ENCODE results near the gene SUCO.
A peak's percentile ranks its signal among the peaks of the same experiment; 100 is the strongest.
"Not testable (repeated sequence)": the region's sequence is repeated elsewhere in the genome, so short reads cannot be mapped to it uniquely, and the experiment has no call there.

SUCO gene

GRCh38 chr1:172561252-172561651 lies 28.3 kb downstream of the SUCO start:
- no peak for DNase-seq (ENCODE audit: low spot score)

- no peak for DNase-seq (ENCODE audit: low spot score)
Observed at GRCh38 chr1:172566196-172566997, 33.4 kb downstream of the SUCO start.

- no peak for DNase-seq (ENCODE audit: low spot score)
Observed at GRCh38 chr1:172567720-172568119, 34.8 kb downstream of the SUCO start.

DNA sequence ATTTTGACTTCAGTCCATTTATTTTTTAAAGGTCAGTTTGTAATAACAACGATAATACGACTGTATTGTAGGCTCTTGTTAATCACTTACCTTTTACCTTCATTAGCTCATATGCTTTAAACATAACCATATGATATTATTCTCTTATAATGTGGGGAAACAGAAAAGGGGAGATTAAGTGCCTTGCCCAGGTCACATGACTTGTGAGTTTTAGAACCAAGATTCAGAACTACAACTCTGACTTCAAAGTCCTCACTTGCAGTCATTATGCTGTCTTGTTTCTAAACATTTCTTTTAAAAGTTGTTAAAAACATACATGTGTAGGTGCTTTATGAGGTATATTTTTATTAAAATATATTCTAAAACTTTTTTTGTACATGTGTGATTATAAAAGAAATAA lies 41.1 kb downstream of the SUCO start:
- no peak for DNase-seq (ENCODE audit: low spot score)

GRCh38 chr1:172578586-172578985 lies 45.6 kb downstream of the SUCO start:
- DNase-seq (ENCODE audit: low spot score) = no peak

DNA sequence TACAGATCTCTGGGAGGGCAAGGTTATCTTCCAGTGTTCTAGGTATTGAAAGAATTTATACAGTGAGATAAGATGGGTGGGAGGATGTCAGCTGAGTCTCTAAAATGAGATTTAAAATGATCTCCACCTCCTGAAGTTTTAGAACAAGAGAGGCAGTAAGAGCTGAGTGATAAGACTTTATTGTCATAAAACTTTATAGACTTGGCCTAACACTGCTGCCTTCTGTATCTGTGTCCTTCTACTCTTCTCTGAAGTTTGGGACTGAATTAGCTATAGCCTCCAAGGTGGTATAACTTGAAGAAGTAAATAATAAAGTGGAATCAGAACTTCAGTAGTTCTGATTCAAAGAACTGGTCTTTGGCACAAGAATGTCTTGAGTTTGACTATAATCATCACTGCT lies 48.3 kb downstream of the SUCO start:
- DNase-seq (ENCODE audit: low spot score) = no peak

- DNase-seq (ENCODE audit: low spot score) = no peak
Observed at GRCh38 chr1:172581779-172582178, 48.8 kb downstream of the SUCO start.

DNA sequence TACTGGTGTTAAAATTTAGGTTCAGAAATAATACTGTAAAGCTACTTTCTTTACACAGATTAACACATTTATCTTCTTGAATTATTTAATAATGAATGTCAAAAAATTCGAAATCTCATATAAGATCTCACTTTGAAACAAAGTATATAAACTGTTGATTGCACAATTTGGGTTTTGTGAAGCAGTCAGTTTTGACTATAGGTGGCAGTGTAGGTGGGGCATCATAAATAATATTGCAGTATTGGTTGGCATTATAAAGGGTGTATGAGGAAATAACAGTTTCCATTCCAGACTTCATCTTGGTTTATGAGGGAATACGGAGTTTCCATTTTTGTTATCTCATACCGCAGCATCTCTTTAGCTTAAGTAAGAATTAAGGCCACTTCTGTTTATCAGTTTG lies 49.9 kb downstream of the SUCO start:
- peak; percentile 10 for DNase-seq (ENCODE audit: low spot score)

GRCh38 chr1:172585348-172585747 lies 52.4 kb downstream of the SUCO start:
- DNase-seq (ENCODE audit: low spot score) = no peak

DNA sequence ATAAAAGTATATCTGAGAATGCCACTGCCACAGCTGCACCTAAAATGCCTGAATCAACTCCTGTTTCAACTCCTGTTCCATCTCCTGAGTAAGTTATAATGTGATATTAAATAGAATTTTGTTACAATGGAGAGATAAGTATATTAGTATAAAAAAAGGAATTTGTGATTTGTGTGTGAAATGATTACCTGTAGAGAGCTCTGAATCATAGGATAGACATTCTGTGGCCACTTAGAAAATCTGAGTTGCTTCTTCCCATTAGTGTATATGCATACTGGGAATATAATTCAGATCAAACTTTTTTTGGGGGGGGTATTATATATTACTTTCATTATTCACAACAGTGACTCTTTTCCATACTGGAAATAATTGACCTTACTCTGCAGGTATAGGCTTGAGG lies 52.9 kb downstream of the SUCO start:
- no peak for DNase-seq (ENCODE audit: low spot score)

GRCh38 chr1:172588296-172589291 lies 55.6 kb downstream of the SUCO start:
- DNase-seq (ENCODE audit: low spot score) = no peak

DNA sequence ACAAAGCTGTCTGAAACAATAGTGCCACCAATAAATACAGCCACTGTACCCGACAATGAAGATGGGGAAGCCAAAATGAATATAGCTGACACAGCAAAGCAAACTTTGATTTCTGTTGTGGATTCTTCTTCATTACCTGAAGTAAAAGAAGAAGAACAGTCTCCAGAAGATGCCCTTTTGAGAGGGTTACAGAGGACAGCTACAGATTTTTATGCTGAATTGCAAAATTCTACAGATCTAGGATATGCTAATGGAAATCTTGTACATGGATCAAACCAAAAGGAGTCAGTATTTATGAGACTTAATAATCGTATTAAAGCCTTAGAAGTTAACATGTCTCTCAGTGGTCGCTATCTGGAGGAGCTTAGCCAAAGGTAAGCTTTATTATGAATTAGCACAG lies 56.6 kb downstream of the SUCO start:
- DNase-seq (ENCODE audit: low spot score) = no peak

DNA sequence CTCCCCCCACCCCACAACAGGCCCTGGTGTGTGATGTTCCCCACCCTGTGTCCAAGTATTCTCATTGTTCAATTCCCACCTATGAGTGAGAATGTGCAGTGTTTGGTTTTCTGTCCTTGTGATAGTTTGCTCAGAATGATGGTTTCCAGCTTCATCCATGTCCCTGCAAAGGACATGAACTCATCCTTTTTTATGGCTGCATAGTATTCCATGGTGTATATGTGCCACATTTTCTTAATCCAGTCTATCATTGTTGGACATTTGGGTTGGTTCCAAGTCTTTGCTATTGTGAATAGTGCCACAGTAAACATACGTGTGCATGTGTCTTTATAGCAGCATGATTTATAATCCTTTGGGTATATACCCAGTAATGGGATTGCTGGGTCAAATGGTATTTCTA lies 58.5 kb downstream of the SUCO start:
- DNase-seq (ENCODE audit: low spot score) = not testable (repeated sequence)

DNA sequence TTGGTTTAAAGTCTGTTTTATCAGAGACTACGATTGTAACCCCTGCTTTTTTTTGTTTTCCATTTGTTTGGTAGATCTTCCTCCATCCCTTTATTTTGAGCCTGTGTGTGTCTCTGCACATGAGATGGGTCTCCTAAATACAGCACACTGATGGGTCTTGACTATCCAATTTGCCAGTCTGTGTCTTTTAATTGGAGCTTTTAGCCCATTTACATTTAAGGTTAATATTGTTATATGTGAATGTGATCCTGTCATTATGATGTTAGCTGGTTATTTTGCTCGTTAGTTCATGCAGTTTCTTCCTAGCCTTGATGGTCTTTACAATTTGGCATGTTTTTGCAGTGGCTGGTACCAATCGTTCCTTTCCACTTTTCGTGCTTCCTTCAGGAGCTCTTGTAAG lies 62.1 kb downstream of the SUCO start:
- not testable (repeated sequence) for DNase-seq (ENCODE audit: low spot score)

DNA sequence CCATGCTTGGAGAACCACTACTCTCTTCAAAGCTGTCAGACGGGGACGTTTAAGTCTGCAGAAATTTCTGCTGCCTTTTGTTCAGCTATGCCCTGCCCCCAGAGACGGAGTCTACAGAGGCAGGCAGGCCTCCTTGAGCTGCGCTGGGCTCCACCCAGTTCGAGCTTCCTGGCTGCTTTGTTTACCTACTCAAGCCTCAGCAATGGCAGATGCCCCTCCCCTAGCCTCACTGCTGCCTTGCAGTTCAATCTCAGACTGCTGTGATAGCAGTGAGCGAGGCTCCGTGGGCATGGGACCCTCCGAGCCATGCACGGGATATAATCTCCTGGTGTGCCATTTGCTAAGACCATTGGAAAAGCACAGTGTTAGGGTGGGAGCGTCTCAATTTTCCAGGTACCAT lies 63.8 kb downstream of the SUCO start:
- not testable (repeated sequence) for DNase-seq (ENCODE audit: low spot score)

DNA sequence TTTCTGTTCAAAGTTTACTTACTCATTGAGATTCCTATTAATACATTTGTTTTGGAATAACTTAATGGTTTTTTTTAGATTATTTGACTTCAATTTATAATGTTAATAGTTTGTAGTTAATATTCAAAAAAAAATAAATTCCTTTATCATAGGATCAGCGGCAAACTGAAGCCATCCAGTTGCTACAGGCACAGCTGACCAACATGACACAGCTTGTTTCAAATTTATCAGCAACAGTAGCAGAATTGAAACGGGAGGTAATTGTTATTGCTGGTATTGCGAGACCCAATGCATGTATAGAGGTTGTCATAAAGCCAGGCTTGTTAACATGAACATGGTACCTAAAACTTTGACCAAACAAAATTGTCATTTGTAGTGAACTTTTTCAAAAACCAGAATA lies 67.0 kb downstream of the SUCO start:
- DNase-seq (ENCODE audit: low spot score) = no peak

GRCh38 chr1:172600615-172601014 lies 67.7 kb downstream of the SUCO start:
- no peak for DNase-seq (ENCODE audit: low spot score)

DNA sequence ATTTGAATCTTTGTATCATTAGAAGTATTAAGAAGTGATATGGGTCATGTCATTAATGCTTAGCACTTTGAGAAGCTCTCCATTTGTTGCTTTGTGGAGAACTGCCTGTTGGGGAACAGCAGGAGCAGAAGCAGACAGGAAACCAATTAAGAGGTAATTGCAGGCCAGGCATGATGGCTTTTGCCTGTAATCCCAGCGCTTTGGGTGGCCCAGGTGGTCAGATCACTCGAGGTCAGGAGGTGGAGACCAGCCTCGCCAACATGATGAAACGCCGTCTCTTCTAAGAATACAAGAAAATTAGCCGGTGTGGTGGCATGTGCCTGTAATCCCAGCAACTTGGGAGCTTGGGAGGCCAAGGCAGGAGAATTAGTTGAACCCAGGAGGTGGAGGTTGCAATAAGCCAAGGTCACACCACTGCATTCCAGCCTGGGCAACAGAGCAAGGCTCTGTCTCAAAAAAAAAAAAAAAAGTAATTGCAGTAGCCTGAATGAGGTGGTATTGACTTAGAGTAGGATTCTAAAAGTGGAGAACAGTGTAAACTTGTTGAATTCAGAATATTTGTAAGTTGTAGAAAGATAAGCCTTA lies 68.2 kb downstream of the SUCO start:
- DNase-seq (ENCODE audit: low spot score) = no peak

GRCh38 chr1:172602706-172603105 lies 69.8 kb downstream of the SUCO start:
- DNase-seq (ENCODE audit: low spot score) = no peak

DNA sequence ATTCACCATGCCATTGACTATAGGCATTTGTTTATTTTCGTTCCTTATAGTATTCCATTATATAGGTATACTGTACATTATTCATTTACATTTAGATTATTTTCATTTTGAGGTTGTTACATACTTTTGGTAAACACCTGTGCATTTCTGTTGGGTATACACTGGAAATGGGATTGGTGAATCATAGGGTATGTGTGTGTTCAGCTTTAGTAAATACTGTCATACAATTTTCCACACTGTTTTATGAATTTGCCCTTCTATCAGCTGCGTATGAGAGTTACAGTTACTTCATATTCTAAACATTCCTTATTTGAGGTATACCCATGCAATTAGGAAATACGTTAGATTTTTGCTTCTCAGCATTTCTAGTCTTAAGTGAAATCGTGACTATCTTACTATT lies 70.9 kb downstream of the SUCO start:
- DNase-seq (ENCODE audit: low spot score) = no peak

DNA sequence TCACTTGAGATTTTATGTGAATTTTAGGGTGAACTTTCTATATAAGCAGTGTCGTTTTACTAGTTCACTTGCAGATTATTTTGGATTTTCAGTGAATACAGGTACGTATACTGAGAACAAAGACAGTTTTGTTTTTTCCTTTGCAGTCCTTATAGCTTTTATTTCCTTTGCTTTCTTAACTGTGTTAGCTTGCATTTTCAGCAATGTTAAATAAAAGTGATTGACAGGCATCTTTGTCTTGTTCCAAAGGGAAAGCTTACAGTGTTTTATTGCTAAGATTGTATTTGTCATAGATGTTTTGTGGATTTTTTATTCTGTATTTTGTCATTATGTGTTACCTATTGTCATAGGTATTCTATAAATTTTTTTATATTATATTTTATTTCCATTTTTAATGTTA lies 72.7 kb downstream of the SUCO start:
- DNase-seq (ENCODE audit: low spot score) = no peak

GRCh38 chr1:172607145-172607544 lies 74.2 kb downstream of the SUCO start:
- DNase-seq (ENCODE audit: low spot score) = no peak

All from SW480 (cell line).